ENCODE measurements around the gene GUCY2C.

GUCY2C gene

GRCh38 chr12:14656846-14657245 lies 39.6 kb downstream of the GUCY2C start:
- H3K27ac ChIP-seq, result no peak overlapping the region
- TF ChIP-seq CTCF (conservative IDR thresholded peaks at IDR 0.05) (0 out of 2 replicates have a peak, but pooled peaks have one; percentile 4), ZFX (IDR thresholded peaks at IDR 0.05) (no peak)

GRCh38 chr12:14655284-14655683 lies 41.1 kb downstream of the GUCY2C start:
- TF ChIP-seq CTCF (conservative IDR thresholded peaks at IDR 0.05) (peak; percentile 7; the same call in 1 of the 2 replicates), ZFX (IDR thresholded peaks at IDR 0.05) (no peak)
- no peak overlapping the region for H3K27ac ChIP-seq

GRCh38 chr12:14654842-14655241 lies 41.6 kb downstream of the GUCY2C start:
- TF ChIP-seq CTCF (conservative IDR thresholded peaks at IDR 0.05) (no peak), ZFX (IDR thresholded peaks at IDR 0.05) (no peak)

GRCh38 chr12:14654416-14654815 lies 42.0 kb downstream of the GUCY2C start:
- TF ChIP-seq CTCF (conservative IDR thresholded peaks at IDR 0.05) (no peak), ZFX (IDR thresholded peaks at IDR 0.05) (no peak)
- H3K27ac ChIP-seq, result no peak overlapping the region

More at GRCh38 chr12:14654842-14655241, 41.6 kb downstream of the GUCY2C start:
- H3K27ac ChIP-seq, result no peak overlapping the region

- TF ChIP-seq ZFX (IDR thresholded peaks at IDR 0.05) (no peak), CTCF (conservative IDR thresholded peaks at IDR 0.05) (no peak)
- H3K27ac ChIP-seq, result no peak overlapping the region
These were observed 43.9 kb downstream of the GUCY2C start for GRCh38 chr12:14652483-14652882.

GRCh38 chr12:14651371-14651770 lies 45.0 kb downstream of the GUCY2C start:
- TF ChIP-seq CTCF (conservative IDR thresholded peaks at IDR 0.05) (no peak), ZFX (IDR thresholded peaks at IDR 0.05) (no peak)
- H3K27ac ChIP-seq, result no peak overlapping the region

- no peak for TF ChIP-seq ZFX (IDR thresholded peaks at IDR 0.05)
- TF ChIP-seq CTCF (conservative IDR thresholded peaks at IDR 0.05), result no peak
- no peak overlapping the region for H3K27ac ChIP-seq
These were observed 45.6 kb downstream of the GUCY2C start for GRCh38 chr12:14650789-14651188.

Measured in C4-2B (cell line).